ENCODE measurements around the gene SWAP70. TPM values are rescaled to one million over a fixed set of nuclear protein-coding genes. Genes with fewer than 3 reads are reported as not detected.
"Not testable (repeated sequence)": the region's sequence is repeated elsewhere in the genome, so short reads cannot be mapped to it uniquely, and the experiment has no call there.

SWAP70 gene
- total RNA-seq, 1 donor from 2014 or later, result 14.6 TPM

DNA sequence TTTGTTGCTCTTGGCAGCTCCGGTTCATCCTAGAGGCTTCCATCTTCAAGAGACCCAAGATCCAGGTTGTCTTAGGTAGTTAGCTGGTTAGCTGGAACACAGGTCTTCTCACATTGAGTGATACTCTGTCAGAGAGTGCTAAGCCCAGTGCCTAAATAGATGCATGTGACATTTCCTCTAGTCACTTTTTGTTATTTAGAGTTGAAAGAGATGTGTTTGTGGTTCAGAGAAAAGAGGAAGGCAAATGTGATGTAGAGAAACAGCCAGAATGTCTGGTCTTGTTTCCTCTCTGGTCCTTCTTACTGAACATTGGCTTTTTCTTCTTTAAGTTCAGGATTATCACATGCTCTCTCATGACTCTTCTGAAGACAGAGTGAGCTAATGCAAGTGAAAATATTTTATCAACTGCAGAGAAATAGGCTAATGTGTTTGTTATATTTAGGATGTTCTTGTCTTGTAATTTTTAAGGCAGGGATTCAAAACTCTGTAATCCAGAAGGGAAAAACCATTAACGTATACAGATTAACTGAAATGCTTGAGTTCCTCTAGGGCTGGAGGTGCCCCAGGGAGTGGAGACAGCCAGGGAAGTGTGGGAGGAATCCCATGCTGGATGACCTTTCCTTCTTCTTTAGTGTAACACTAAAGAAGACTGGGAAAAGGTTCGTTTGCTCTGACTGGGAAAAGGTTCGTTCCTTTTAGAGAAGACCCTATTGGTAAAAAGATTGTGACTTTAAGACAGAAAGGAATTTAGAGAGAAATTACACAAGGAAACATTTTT lies 75.4 kb downstream of the SWAP70 start:
- H3K9ac ChIP-seq (ENCODE audit: low read depth in 1 of 3, low read length in 3 of 3), result no peak overlapping the region
- no peak overlapping the region for H3K27ac ChIP-seq (ENCODE audit: low read depth, low read length)
- peaks cover 6 to 27% (median 9%) of the 10 kb centered on the region in 3 donors for H3K36me3 ChIP-seq (ENCODE audit: control insufficient read depth in 3 of 3, insufficient read depth in 3 of 3, low read length in 3 of 3)
- H3K9me3 ChIP-seq (ENCODE audit: control insufficient read depth in 3 of 3, low read length in 3 of 3), result peaks cover 0 to 2% (median 0%) of the 10 kb centered on the region in 3 donors
- H3K4me1 ChIP-seq (ENCODE audit: control insufficient read depth in 3 of 3, insufficient read depth in 3 of 3, low read length in 3 of 3), result no peaks in the 10 kb centered on the region
- H3K4me3 ChIP-seq (ENCODE audit: low read length in 3 of 3), result no peak overlapping the region
- H3K27me3 ChIP-seq (ENCODE audit: control insufficient read depth in 3 of 3, insufficient read depth in 3 of 3, low read length in 3 of 3), result no peaks in the 10 kb centered on the region

DNA sequence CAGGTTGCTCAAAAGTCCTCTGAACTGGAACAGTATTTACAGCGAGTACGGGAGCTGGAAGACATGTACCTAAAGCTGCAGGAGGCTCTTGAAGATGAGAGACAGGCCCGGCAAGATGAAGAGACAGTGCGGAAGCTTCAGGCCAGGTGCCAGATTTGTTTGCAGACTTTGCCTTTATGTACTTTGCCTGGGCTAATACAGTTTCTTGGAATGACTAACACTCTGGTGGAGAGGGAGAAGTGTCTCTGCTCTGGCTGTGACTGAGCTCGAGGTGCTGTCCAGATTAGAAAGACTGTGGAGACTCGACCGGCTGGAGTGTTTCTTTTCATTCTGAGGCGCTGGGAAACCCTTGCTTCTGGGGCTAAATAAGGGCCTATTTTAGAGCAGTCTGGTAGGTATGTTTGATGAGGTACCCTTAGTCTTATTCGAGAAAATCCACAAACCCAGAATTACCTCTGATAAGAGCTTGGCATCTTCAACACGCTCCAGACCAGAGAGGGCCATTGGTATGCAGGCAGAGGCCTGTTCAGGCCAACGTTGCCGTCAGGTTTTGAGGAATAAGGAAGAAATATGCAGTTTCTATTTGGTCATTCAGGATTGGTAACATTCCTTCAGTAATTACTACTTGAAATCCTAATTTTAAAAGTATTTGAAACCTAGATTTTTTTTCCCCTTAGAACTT lies 76.5 kb downstream of the SWAP70 start:
- Histone ChIP-seq H3K36me3 (ENCODE audit: control insufficient read depth in 3 of 3, insufficient read depth in 3 of 3, low read length in 3 of 3) (peaks cover 6 to 27% (median 9%) of the 10 kb centered on the region in 3 donors), H3K9ac (ENCODE audit: low read depth in 1 of 3, low read length in 3 of 3) (no peak overlapping the region), H3K27ac (ENCODE audit: low read depth, low read length) (no peak overlapping the region)

GRCh38 chr11:9741260-9741659 lies 77.4 kb downstream of the SWAP70 start:
- peaks cover 6 to 23% (median 9%) of the 10 kb centered on the region in 3 donors for H3K36me3 ChIP-seq (ENCODE audit: control insufficient read depth in 3 of 3, insufficient read depth in 3 of 3, low read length in 3 of 3)
- H3K4me1 ChIP-seq (ENCODE audit: control insufficient read depth in 3 of 3, insufficient read depth in 3 of 3, low read length in 3 of 3), result no peaks in the 10 kb centered on the region
- H3K4me3 ChIP-seq (ENCODE audit: low read length in 3 of 3), result no peak overlapping the region
- H3K9me3 ChIP-seq (ENCODE audit: control insufficient read depth in 3 of 3, low read length in 3 of 3), result no peaks in the 10 kb centered on the region
- no peak overlapping the region for H3K27ac ChIP-seq (ENCODE audit: low read depth, low read length)
- no peak overlapping the region for H3K9ac ChIP-seq (ENCODE audit: low read depth in 1 of 3, low read length in 3 of 3)
- no peaks in the 10 kb centered on the region for H3K27me3 ChIP-seq (ENCODE audit: control insufficient read depth in 3 of 3, insufficient read depth in 3 of 3, low read length in 3 of 3)

More for the DNA sequence above, 76.5 kb downstream of the SWAP70 start:
- no peaks in the 10 kb centered on the region for H3K4me1 ChIP-seq (ENCODE audit: control insufficient read depth in 3 of 3, insufficient read depth in 3 of 3, low read length in 3 of 3)
- H3K9me3 ChIP-seq (ENCODE audit: control insufficient read depth in 3 of 3, low read length in 3 of 3), result peaks cover 0 to 2% (median 0%) of the 10 kb centered on the region in 3 donors
- H3K27me3 ChIP-seq (ENCODE audit: control insufficient read depth in 3 of 3, insufficient read depth in 3 of 3, low read length in 3 of 3), result no peaks in the 10 kb centered on the region
- no peak overlapping the region for H3K4me3 ChIP-seq (ENCODE audit: low read length in 3 of 3)

- not testable (repeated sequence) for H3K9ac ChIP-seq (ENCODE audit: low read depth in 1 of 3, low read length in 3 of 3); H3K27ac ChIP-seq (ENCODE audit: low read depth, low read length); H3K27me3 ChIP-seq (ENCODE audit: control insufficient read depth in 3 of 3, insufficient read depth in 3 of 3, low read length in 3 of 3); H3K9me3 ChIP-seq (ENCODE audit: control insufficient read depth in 3 of 3, low read length in 3 of 3); H3K4me3 ChIP-seq (ENCODE audit: low read length in 3 of 3); H3K4me1 ChIP-seq (ENCODE audit: control insufficient read depth in 3 of 3, insufficient read depth in 3 of 3, low read length in 3 of 3)
- H3K36me3 ChIP-seq (ENCODE audit: control insufficient read depth in 3 of 3, insufficient read depth in 3 of 3, low read length in 3 of 3), result peaks cover 2 to 16% (median 5%) of the 10 kb centered on the region in 3 donors
These were observed 79.6 kb downstream of the SWAP70 start for GRCh38 chr11:9743512-9743911.

GRCh38 chr11:9745411-9746211 lies 81.7 kb downstream of the SWAP70 start:
- no peaks in the 10 kb centered on the region for H3K27me3 ChIP-seq (ENCODE audit: control insufficient read depth in 3 of 3, insufficient read depth in 3 of 3, low read length in 3 of 3)
- no peak overlapping the region for H3K27ac ChIP-seq (ENCODE audit: low read depth, low read length)
- peaks cover 2 to 4% (median 4%) of the 10 kb centered on the region in 3 donors for H3K4me1 ChIP-seq (ENCODE audit: control insufficient read depth in 3 of 3, insufficient read depth in 3 of 3, low read length in 3 of 3)
- no peak overlapping the region for H3K9ac ChIP-seq (ENCODE audit: low read depth in 1 of 3, low read length in 3 of 3)
- peaks cover 2 to 10% (median 4%) of the 10 kb centered on the region in 3 donors for H3K36me3 ChIP-seq (ENCODE audit: control insufficient read depth in 3 of 3, insufficient read depth in 3 of 3, low read length in 3 of 3)
- no peak overlapping the region for H3K4me3 ChIP-seq (ENCODE audit: low read length in 3 of 3)
- H3K9me3 ChIP-seq (ENCODE audit: control insufficient read depth in 3 of 3, low read length in 3 of 3), result no peaks in the 10 kb centered on the region

- H3K9me3 ChIP-seq (ENCODE audit: control insufficient read depth in 3 of 3, low read length in 3 of 3), result no peaks in the 10 kb centered on the region
- H3K4me3 ChIP-seq (ENCODE audit: low read length in 3 of 3), result no peak overlapping the region
- no peaks in the 10 kb centered on the region for H3K27me3 ChIP-seq (ENCODE audit: control insufficient read depth in 3 of 3, insufficient read depth in 3 of 3, low read length in 3 of 3)
- H3K9ac ChIP-seq (ENCODE audit: low read depth in 1 of 3, low read length in 3 of 3), result no peak overlapping the region
- H3K27ac ChIP-seq (ENCODE audit: low read depth, low read length), result no peak overlapping the region
- H3K4me1 ChIP-seq (ENCODE audit: control insufficient read depth in 3 of 3, insufficient read depth in 3 of 3, low read length in 3 of 3), result peaks cover 2 to 4% (median 4%) of the 10 kb centered on the region in 3 donors
- peaks cover 0 to 14% (median 10%) of the 10 kb centered on the region in 3 donors for H3K36me3 ChIP-seq (ENCODE audit: control insufficient read depth in 3 of 3, insufficient read depth in 3 of 3, low read length in 3 of 3)
These were observed 83.4 kb downstream of the SWAP70 start for GRCh38 chr11:9747229-9747628.

GRCh38 chr11:9747828-9748227 lies 84.0 kb downstream of the SWAP70 start:
- Histone ChIP-seq H3K4me1 (ENCODE audit: control insufficient read depth in 3 of 3, insufficient read depth in 3 of 3, low read length in 3 of 3) (peaks cover 2 to 4% (median 4%) of the 10 kb centered on the region in 3 donors), H3K4me3 (ENCODE audit: low read length in 3 of 3) (no peak overlapping the region), H3K36me3 (ENCODE audit: control insufficient read depth in 3 of 3, insufficient read depth in 3 of 3, low read length in 3 of 3) (peaks cover 0 to 14% (median 10%) of the 10 kb centered on the region in 3 donors), H3K9me3 (ENCODE audit: control insufficient read depth in 3 of 3, low read length in 3 of 3) (no peaks in the 10 kb centered on the region), H3K9ac (ENCODE audit: low read depth in 1 of 3, low read length in 3 of 3) (no peak overlapping the region), H3K27me3 (ENCODE audit: control insufficient read depth in 3 of 3, insufficient read depth in 3 of 3, low read length in 3 of 3) (no peaks in the 10 kb centered on the region), H3K27ac (ENCODE audit: low read depth, low read length) (no peak overlapping the region)

GRCh38 chr11:9748361-9748970 lies 84.6 kb downstream of the SWAP70 start:
- no peak overlapping the region for H3K4me3 ChIP-seq (ENCODE audit: low read length in 3 of 3)
- peaks cover 0 to 14% (median 10%) of the 10 kb centered on the region in 3 donors for H3K36me3 ChIP-seq (ENCODE audit: control insufficient read depth in 3 of 3, insufficient read depth in 3 of 3, low read length in 3 of 3)
- no peak overlapping the region for H3K27ac ChIP-seq (ENCODE audit: low read depth, low read length)
- H3K4me1 ChIP-seq (ENCODE audit: control insufficient read depth in 3 of 3, insufficient read depth in 3 of 3, low read length in 3 of 3), result peaks cover 2 to 4% (median 4%) of the 10 kb centered on the region in 3 donors
- no peak overlapping the region for H3K9ac ChIP-seq (ENCODE audit: low read depth in 1 of 3, low read length in 3 of 3)
- H3K9me3 ChIP-seq (ENCODE audit: control insufficient read depth in 3 of 3, low read length in 3 of 3), result no peaks in the 10 kb centered on the region
- no peaks in the 10 kb centered on the region for H3K27me3 ChIP-seq (ENCODE audit: control insufficient read depth in 3 of 3, insufficient read depth in 3 of 3, low read length in 3 of 3)

DNA sequence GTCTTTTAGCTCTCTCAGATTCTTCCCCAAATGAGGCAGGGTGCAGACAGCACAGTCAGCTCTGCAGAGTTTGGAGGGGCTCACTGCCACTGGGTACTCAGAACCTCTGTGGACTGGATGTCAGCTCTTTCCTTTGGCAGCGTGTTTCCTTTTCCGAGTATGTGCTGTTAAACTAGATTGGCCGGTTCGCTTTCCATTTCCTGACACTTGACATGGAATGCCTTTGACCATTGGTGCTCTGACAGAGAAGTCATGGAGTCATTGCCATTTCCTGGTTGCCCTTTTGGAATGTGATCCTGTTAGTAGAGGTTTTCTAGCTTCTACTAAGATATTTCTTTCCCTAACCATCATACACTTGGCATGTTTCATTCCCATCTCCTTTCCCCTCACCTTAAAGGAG lies 86.7 kb downstream of the SWAP70 start:
- Histone ChIP-seq H3K9ac (ENCODE audit: low read depth in 1 of 3, low read length in 3 of 3) (no peak overlapping the region), H3K36me3 (ENCODE audit: control insufficient read depth in 3 of 3, insufficient read depth in 3 of 3, low read length in 3 of 3) (peaks cover 0 to 14% (median 10%) of the 10 kb centered on the region in 3 donors), H3K27ac (ENCODE audit: low read depth, low read length) (no peak overlapping the region), H3K9me3 (ENCODE audit: control insufficient read depth in 3 of 3, low read length in 3 of 3) (no peaks in the 10 kb centered on the region), H3K4me3 (ENCODE audit: low read length in 3 of 3) (no peak overlapping the region), H3K4me1 (ENCODE audit: control insufficient read depth in 3 of 3, insufficient read depth in 3 of 3, low read length in 3 of 3) (peaks cover 4 to 10% (median 7%) of the 10 kb centered on the region in 3 donors), H3K27me3 (ENCODE audit: control insufficient read depth in 3 of 3, insufficient read depth in 3 of 3, low read length in 3 of 3) (no peaks in the 10 kb centered on the region)

All from skeletal muscle tissue (tissue), 4 donors.